22Rv1 (cell line): Measurements from ENCODE around the gene DENND5B.

Experiments used
- CTCF ChIP-seq: fragments of 450-650 bp; IDR thresholded peaks from 2 replicates; pipeline ENCODE4 v1.5.1; 2017; ENCODE audit warnings: mild to moderate bottlenecking
- ZFX ChIP-seq: fragments of 450-650 bp; IDR thresholded peaks from 2 replicates; pipeline ENCODE4 v1.6.1; 2017; ENCODE audit warnings: antibody characterized with exemption, borderline replicate concordance

- TF ChIP-seq CTCF = no peak
- no peak for TF ChIP-seq ZFX
These were observed 182.2 kb downstream of the DENND5B start for GRCh38 chr12:31408763-31409162.
